Endothelial cell of umbilical vein (primary cell): ENCODE measurements around the gene DST. TPM values are rescaled to one million over a fixed set of nuclear protein-coding genes. Genes with fewer than 3 reads are reported as not detected.

Experiments used
- BruUV-seq: library from RNA; stranded (reverse); fragments of 400-500 nt; replicated peaks from 2 replicates; lab custom pipeline; 2021; lab: Mats Ljungman, UMichigan
- CTCF ChIA-PET: fragments of 300-600, 350-600 bp; sonication (Branson Sonifier 250); formaldehyde crosslinking; loops from one replicate; lab custom pipeline; 2021; ENCODE audit warnings: antibody characterized with exemption, inconsistent platforms; lab: Charles Lee
- POLR2A ChIA-PET: fragments of 300-600, 350-600 bp; sonication (Branson Sonifier 250); formaldehyde crosslinking; loops from one replicate; lab custom pipeline; 2021; ENCODE audit warnings: antibody characterized with exemption, inconsistent platforms; lab: Charles Lee
- DNase-seq: peaks from one replicate; pipeline ENCODE4 v3.0.0-alpha.2; 2011; ENCODE audit warnings: low read depth, low spot score
- FAIRE-seq: peaks from 2 replicates; lab custom pipeline; 2011; peaks lifted over from hg19 to GRCh38; lab: Jason Lieb, UNC
- H2AFZ ChIP-seq: 2 replicates; pipeline ENCODE4 v1.6.0; 2012; ENCODE audit warnings: low read depth, low read length, control low read depth, inconsistent platforms
- H3K27ac ChIP-seq: 2 replicates; pipeline ENCODE4 v1.5.1; 2011; ENCODE audit warnings: low read depth, mild to moderate bottlenecking, control low read depth, low read length, moderate library complexity; ENCODE audit not compliant: insufficient read depth
- H3K27me3 ChIP-seq, 2 experiments: 2 replicates each; pipeline versions ENCODE4 v1.6.0 to v1.6.1; 2011; ENCODE audit warnings: low read length in 2 of 2, mixed read lengths in 1 of 2; ENCODE audit not compliant: control insufficient read depth in 2 of 2, insufficient read depth in 2 of 2
- H3K36me3 ChIP-seq, 2 experiments: 2 replicates in 1 of 2; 3 replicates in 1 of 2; pipeline ENCODE4 v1.5.1; 2011; ENCODE audit warnings: low read length in 2 of 2, mild to moderate bottlenecking in 1 of 2, moderate library complexity in 1 of 2; ENCODE audit not compliant: control insufficient read depth in 2 of 2, insufficient read depth in 2 of 2; ENCODE audit errors: extremely low read depth in 1 of 2
- H3K4me1 ChIP-seq: 3 replicates; pipeline ENCODE4 v1.5.1; 2011; ENCODE audit warnings: mild to moderate bottlenecking, low read length; ENCODE audit not compliant: control insufficient read depth, insufficient read depth; ENCODE audit errors: extremely low read depth
- H3K4me2 ChIP-seq: 2 replicates; pipeline ENCODE4 v1.6.1; 2011; ENCODE audit warnings: low read length, control low read depth, mixed read lengths; ENCODE audit not compliant: insufficient read depth
- H3K4me3 ChIP-seq, 3 experiments: fragments of 200-600 bp in 1 of 3; sonication (generic), shearing (Covaris generic) in 1 of 3; replicated peaks in 1 of 3; 2 replicates each; pipeline ENCODE4 v1.5.1; 2011 to 2016; ENCODE audit warnings: control low read depth in 3 of 3, low read length in 3 of 3, mild to moderate bottlenecking in 2 of 3, inconsistent platforms in 1 of 3, low read depth in 1 of 3, moderate library complexity in 1 of 3; ENCODE audit not compliant: insufficient read depth in 1 of 3
- H3K79me2 ChIP-seq: 2 replicates; pipeline ENCODE4 v1.6.0; 2012; ENCODE audit warnings: low read length, inconsistent platforms; ENCODE audit not compliant: control insufficient read depth, insufficient read depth
- H3K9ac ChIP-seq: replicated peaks from 2 replicates; pipeline ENCODE3; 2011; ENCODE audit warnings: low read length, control low read depth; ENCODE audit not compliant: insufficient read depth; ENCODE audit errors: extremely low read depth
- H3K9me1 ChIP-seq: replicated peaks from 3 replicates; pipeline ENCODE4 v1.6.0; 2011; ENCODE audit warnings: mild to moderate bottlenecking, low read length; ENCODE audit not compliant: control insufficient read depth, insufficient read depth; ENCODE audit errors: extremely low read depth
- H3K9me3 ChIP-seq: replicated peaks from 2 replicates; pipeline ENCODE4 v1.5.1; 2012; ENCODE audit warnings: low read length, inconsistent platforms; ENCODE audit not compliant: control insufficient read depth, insufficient read depth
- H4K20me1 ChIP-seq: replicated peaks from 2 replicates; pipeline ENCODE3; 2011; ENCODE audit warnings: mild to moderate bottlenecking, low read length; ENCODE audit not compliant: control insufficient read depth, insufficient read depth; ENCODE audit errors: extremely low read depth
- CTCF ChIP-seq, 2 donors: IDR thresholded peaks; 1 replicate in 1 of 2; 2 replicates in 1 of 2; pipeline ENCODE4 v1.5.1; 2011; ENCODE audit warnings: low read length in 2 of 2, mild to moderate bottlenecking in 2 of 2, moderate library complexity in 2 of 2, control low read depth in 1 of 2, inconsistent platforms in 1 of 2, low read depth in 1 of 2; ENCODE audit not compliant: insufficient read depth in 1 of 2; ENCODE audit errors: extremely low read depth in 1 of 2
- EZH2 ChIP-seq: IDR thresholded peaks from 2 replicates; pipeline ENCODE4 v1.6.1; 2012; ENCODE audit warnings: borderline replicate concordance, low read depth, mild to moderate bottlenecking, moderate library complexity, low read length, inconsistent platforms; ENCODE audit not compliant: severe bottlenecking
- FOS ChIP-seq: IDR thresholded peaks from 2 replicates; pipeline ENCODE4 v1.6.1; 2011; ENCODE audit warnings: mild to moderate bottlenecking, low read length, moderate library complexity, borderline replicate concordance; ENCODE audit not compliant: insufficient read depth
- GATA2 ChIP-seq: IDR thresholded peaks from 2 replicates; pipeline ENCODE4 v1.7.0; 2011; ENCODE audit warnings: low read depth, mild to moderate bottlenecking, moderate library complexity, mixed read lengths, low read length; ENCODE audit not compliant: insufficient read length, insufficient read depth
- JUN ChIP-seq: IDR thresholded peaks from 2 replicates; pipeline ENCODE4 v1.6.1; 2011; ENCODE audit warnings: borderline replicate concordance, low read depth; ENCODE audit not compliant: insufficient read length, insufficient read depth
- MAX ChIP-seq: IDR thresholded peaks from 2 replicates; pipeline ENCODE4 v1.6.1; 2011; ENCODE audit not compliant: insufficient read depth, insufficient read length
- MYC ChIP-seq: IDR thresholded peaks from one replicate; pipeline ENCODE4 v1.6.1; 2011; ENCODE audit warnings: mild to moderate bottlenecking, low read depth, low read length
- POLR2A ChIP-seq: IDR thresholded peaks from 2 replicates; pipeline ENCODE4 v1.6.1; 2012; ENCODE audit warnings: low read depth, mild to moderate bottlenecking, control low read depth, low read length
- POLR2AphosphoS5 ChIP-seq: IDR thresholded peaks from 2 replicates; pipeline ENCODE4 v1.6.1; 2012; ENCODE audit warnings: low read depth, mild to moderate bottlenecking, control low read depth, low read length, moderate library complexity; ENCODE audit not compliant: insufficient read depth
- dilution Hi-C: fragments of 300-500 bp; cut with MboI; formaldehyde crosslinking; loops from one replicate; pipeline ENCODE4 v1.15.0; 2019; ENCODE audit warnings: low sequenced_read_pairs; ENCODE audit not compliant: extremely low pct_ligation_motif_present
- intact Hi-C: fragments of 100-400 bp; cut with micrococcal nuclease; formaldehyde crosslinking; loops from one replicate; pipeline ENCODE4 v1.10.0; 2022
- polyA plus RNA-seq, 4 experiments: library from polyadenylated mRNA; depleted of rRNA in 3 of 4; stranded (reverse) in 3 of 4; unstranded in 1 of 4; fragments of >200 nt; gene quantifications; 2 replicates each; pipeline versions ENCODE4 v1.2.1 to v1.2.3, GENCODE V29; 2011 to 2012; ENCODE audit warnings: missing spikeins in 1 of 4
- total RNA-seq: library from RNA; stranded (reverse); gene quantifications from 2 replicates; pipeline ENCODE4 v1.2.3, GENCODE V29; 2021

The DST gene
- total and polyA plus RNA-seq, 2 donors (not counting 3 experiments of a cell fraction or from before 2014, with no cell fraction given), result 62.3 to 253 TPM

DNA sequence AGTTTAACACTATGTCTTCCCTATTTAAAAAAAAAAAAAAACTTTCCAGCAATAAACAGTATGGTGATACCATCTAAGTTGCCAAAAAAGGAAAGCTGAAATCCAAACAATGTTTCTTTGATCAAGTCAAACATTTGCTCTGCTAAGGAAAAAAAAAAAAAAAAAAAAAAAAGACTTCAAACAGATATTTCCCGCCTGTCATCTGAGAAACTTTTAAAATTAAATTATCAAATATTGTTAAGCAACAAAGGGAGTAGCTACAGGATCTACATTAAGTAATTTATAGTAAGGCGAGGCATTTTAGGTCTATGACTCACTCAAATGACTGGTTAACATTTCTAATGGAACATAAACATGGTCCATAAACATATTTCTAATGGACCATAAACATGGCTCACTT, 121.2 kb downstream of the DST start:
- H3K4me1 ChIP-seq, result no peaks in the 10 kb centered on the region
- H3K4me3 ChIP-seq, result no peak overlapping the region
- H4K20me1 ChIP-seq, result no peaks in the 10 kb centered on the region
- H3K79me2 ChIP-seq, result no peaks in the 10 kb centered on the region
- dilution Hi-C loops (no loop called here), intact Hi-C loops (no loop called here)
- no peaks in the 10 kb centered on the region for H3K9me1 ChIP-seq
- H2AFZ ChIP-seq, result no peak overlapping the region
- TF ChIP-seq MAX (no peak), JUN (no peak), FOS (no peak), MYC (no peak), POLR2A (no peak), POLR2AphosphoS5 (no peak), GATA2 (no peak), EZH2 (no peak), CTCF (IDR thresholded peaks at IDR 0.05; ENCODE audit: extremely low read depth in 1 of 2, insufficient read depth in 1 of 2, low read depth in 1 of 2, low read length in 2 of 2) (no peak)
- POLR2A ChIA-PET, result interaction anchor here (0.7 kb wide), 1 partner anchor 83 kb away, joined by 3 read pairs; no protein-coding TSS in a partner anchor
- DNase-seq (no peak), FAIRE-seq (no peak)
- H3K27me3 ChIP-seq, result no peaks in the 10 kb centered on the region
- no peak overlapping the region for H3K4me2 ChIP-seq
- no peaks in the 10 kb centered on the region for H3K9me3 ChIP-seq
- no TSS peak for BruUV-seq
- CTCF ChIA-PET, result interaction anchor here (0.7 to 0.9 kb wide), 3 partner anchors 9 to 49 kb away, joined by 3 to 5 read pairs (median 4); no protein-coding TSS in a partner anchor
- no peak overlapping the region for H3K9ac ChIP-seq
- H3K36me3 ChIP-seq, result peaks cover 4 to 8% of the 10 kb centered on the region in 2 experiments
- H3K27ac ChIP-seq, result no peak overlapping the region
